GM23248 (cell line): ENCODE measurements around the gene AOC3.

Experiments
- EZH2 ChIP-seq: fragments of 200-600 bp; sonication (generic); IDR thresholded peaks from 2 replicates; pipeline ENCODE4 v1.6.1; 2018; ENCODE audit warnings: antibody characterized with exemption, mild to moderate bottlenecking; ENCODE audit not compliant: insufficient read depth, poor library complexity, severe bottlenecking
- EZH2phosphoT487 ChIP-seq: fragments of 200-600 bp; sonication (generic); IDR thresholded peaks from 2 replicates; pipeline ENCODE4 v1.6.1; 2018; ENCODE audit warnings: antibody characterized with exemption, moderate library complexity, mild to moderate bottlenecking, low read depth; ENCODE audit not compliant: insufficient read depth

- TF ChIP-seq EZH2 (no peak), EZH2phosphoT487 (no peak)
Measured at GRCh38 chr17:42886283-42887176, 35.5 kb downstream of the AOC3 start.
